ENCODE data around the gene EFR3B. TPM values are rescaled to one million over a fixed set of nuclear protein-coding genes. Genes with fewer than 3 reads are reported as not detected.

Gene EFR3B
- total and polyA plus RNA-seq, 4 donors: 14.4 to 47.6 (median 42.5) TPM

DNA sequence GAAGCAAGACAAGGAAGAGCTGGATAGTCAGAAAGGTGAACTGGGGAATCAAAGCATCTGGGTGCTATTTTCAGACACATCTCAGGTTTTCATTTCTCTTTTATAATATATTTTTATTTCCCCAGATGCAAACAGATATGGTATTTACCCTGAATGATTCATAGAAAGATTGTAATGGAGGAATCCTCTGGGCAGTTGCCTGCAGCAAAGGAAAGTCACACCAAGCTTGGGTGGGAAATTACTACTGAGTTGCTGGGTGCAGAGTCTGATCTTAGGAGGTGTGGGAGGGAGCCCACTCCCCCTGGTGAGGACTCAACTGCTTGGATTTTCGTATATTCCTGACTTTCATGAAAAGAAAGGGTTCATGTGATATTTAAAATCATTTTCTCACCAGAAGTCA is 2.1 kb downstream of the EFR3B start:
- WGBS (ENCODE audit: insufficient coverage): no CpG with 5 or more reads among the region's 1 CpG
- no peaks in the 10 kb centered on the region for H3K9me3 ChIP-seq (ENCODE audit: control insufficient read depth, insufficient read depth, low read length)
- H3K36me3 ChIP-seq (ENCODE audit: control insufficient read depth, insufficient read depth, low read length): peaks cover 6% of the 10 kb centered on the region
- H3K27ac ChIP-seq (ENCODE audit: low read depth, low read length): no peak overlapping the region
- H3K4me1 ChIP-seq (ENCODE audit: control insufficient read depth, insufficient read depth, low read length): peaks cover 34% of the 10 kb centered on the region
- H3K4me3 ChIP-seq (ENCODE audit: low read depth, low read length): no peak overlapping the region
- no peak for DNase-seq (ENCODE audit: low read depth in 4 of 6, low spot score in 6 of 6)
- no peaks in the 10 kb centered on the region for H3K27me3 ChIP-seq (ENCODE audit: control insufficient read depth, insufficient read depth, low read length)

DNA sequence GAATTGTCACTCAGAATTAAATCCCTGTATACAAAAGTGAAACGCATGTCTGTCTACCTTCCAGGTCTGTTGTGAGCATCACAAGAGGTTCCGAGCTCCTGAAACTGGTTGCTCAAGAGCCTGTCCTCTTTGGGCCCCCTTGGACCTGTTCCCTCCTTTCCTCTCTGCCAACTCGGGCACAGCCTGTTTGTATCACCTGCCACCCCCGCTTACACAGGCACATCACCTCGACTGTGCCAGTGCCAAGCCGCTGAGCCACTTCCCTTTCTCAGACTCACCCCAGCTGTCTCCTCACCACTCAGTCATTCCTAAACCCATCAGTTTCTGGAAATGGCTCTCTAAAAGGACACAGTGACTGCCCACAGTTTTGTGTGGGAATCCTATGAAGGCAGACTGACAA is 3.1 kb downstream of the EFR3B start:
- Histone ChIP-seq H3K27ac (ENCODE audit: low read depth, low read length) (no peak overlapping the region), H3K4me3 (ENCODE audit: low read depth, low read length) (no peak overlapping the region), H3K9me3 (ENCODE audit: control insufficient read depth, insufficient read depth, low read length) (no peaks in the 10 kb centered on the region), H3K36me3 (ENCODE audit: control insufficient read depth, insufficient read depth, low read length) (peaks cover 6% of the 10 kb centered on the region), H3K4me1 (ENCODE audit: control insufficient read depth, insufficient read depth, low read length) (peaks cover 34% of the 10 kb centered on the region), H3K27me3 (ENCODE audit: control insufficient read depth, insufficient read depth, low read length) (no peaks in the 10 kb centered on the region)
- no peak for DNase-seq (ENCODE audit: low read depth in 4 of 6, low spot score in 6 of 6)
- 83% methylated on average over 6 of the region's 6 CpGs for WGBS (ENCODE audit: insufficient coverage)

DNA sequence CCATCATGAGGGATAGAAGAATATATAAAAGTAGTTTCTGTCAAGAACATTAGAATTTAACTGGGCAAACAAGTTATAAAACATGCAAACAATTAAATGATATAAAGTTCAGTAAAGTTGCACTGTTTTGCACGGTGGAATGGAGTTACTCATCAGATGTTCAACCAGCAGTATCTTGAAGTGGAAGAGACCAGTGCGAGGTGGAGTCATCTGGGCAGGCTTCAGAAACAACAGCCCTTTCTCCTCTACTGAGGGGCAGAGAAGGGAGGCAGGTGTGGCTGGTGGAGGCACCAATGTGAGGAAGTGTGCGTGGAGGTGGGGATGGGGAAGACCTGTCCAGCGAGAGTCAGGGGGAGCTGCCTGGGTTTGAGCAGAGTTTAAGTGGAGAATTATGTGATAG is 7.5 kb downstream of the EFR3B start:
- Histone ChIP-seq H3K36me3 (ENCODE audit: control insufficient read depth, insufficient read depth, low read length) (peaks cover 6% of the 10 kb centered on the region), H3K4me1 (ENCODE audit: control insufficient read depth, insufficient read depth, low read length) (peaks cover 15% of the 10 kb centered on the region), H3K9me3 (ENCODE audit: control insufficient read depth, insufficient read depth, low read length) (no peaks in the 10 kb centered on the region), H3K27ac (ENCODE audit: low read depth, low read length) (no peak overlapping the region), H3K4me3 (ENCODE audit: low read depth, low read length) (no peak overlapping the region), H3K27me3 (ENCODE audit: control insufficient read depth, insufficient read depth, low read length) (no peaks in the 10 kb centered on the region)
- DNase-seq (ENCODE audit: low read depth in 4 of 6, low spot score in 6 of 6): no peak
- 100% methylated on average over 3 of the region's 4 CpGs for WGBS (ENCODE audit: insufficient coverage)

DNA sequence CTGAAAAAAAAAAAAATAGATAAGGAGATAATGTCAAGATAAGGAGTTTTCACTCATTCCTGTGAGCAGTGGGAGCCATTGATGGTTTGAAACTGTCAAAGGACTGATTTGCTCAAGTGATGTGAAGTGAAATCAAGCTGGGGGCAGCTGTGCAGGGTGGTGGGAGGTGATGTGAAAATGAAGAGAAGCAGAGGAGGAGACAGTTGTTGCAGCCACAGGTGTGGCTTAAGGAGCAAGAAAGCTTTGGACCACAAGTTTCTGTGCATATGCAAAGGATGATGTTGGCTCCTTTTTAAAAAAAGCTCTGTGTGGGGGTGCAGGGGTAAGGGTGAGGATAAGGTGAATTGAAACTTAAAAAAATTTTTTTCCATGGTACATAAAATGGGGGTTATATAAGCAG is 8.3 kb downstream of the EFR3B start:
- peaks cover 2% of the 10 kb centered on the region for H3K36me3 ChIP-seq (ENCODE audit: control insufficient read depth, insufficient read depth, low read length)
- H3K9me3 ChIP-seq (ENCODE audit: control insufficient read depth, insufficient read depth, low read length): no peaks in the 10 kb centered on the region
- no peak overlapping the region for H3K27ac ChIP-seq (ENCODE audit: low read depth, low read length)
- H3K4me1 ChIP-seq (ENCODE audit: control insufficient read depth, insufficient read depth, low read length): peaks cover 8% of the 10 kb centered on the region
- DNase-seq (ENCODE audit: low read depth in 4 of 6, low spot score in 6 of 6): no peak
- no peaks in the 10 kb centered on the region for H3K27me3 ChIP-seq (ENCODE audit: control insufficient read depth, insufficient read depth, low read length)
- no peak overlapping the region for H3K4me3 ChIP-seq (ENCODE audit: low read depth, low read length)

DNA sequence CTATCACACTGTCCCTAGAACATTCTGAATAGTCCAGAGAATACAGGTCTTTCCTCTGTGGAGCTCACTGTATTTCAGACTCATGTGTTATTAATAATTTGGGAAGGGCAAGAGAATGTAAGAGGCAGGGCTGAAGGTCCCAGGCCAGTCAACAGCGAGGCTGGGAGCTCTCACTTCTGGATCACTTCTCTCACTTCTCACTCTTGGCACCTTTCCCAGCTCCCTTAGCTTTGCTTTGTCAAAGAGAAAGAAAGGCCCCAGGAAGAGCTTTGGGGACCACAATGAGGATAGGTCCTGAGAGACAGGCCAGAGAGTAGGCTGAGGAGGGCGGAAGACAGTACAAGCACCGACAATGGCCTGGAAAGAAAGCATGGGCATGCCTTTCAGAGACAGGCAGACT is 11.2 kb downstream of the EFR3B start:
- peaks cover 16% of the 10 kb centered on the region for H3K4me1 ChIP-seq (ENCODE audit: control insufficient read depth, insufficient read depth, low read length)
- H3K9me3 ChIP-seq (ENCODE audit: control insufficient read depth, insufficient read depth, low read length): no peaks in the 10 kb centered on the region
- no peaks in the 10 kb centered on the region for H3K27me3 ChIP-seq (ENCODE audit: control insufficient read depth, insufficient read depth, low read length)
- WGBS (ENCODE audit: insufficient coverage): 66% methylated on average over 2 of the region's 3 CpGs
- DNase-seq (ENCODE audit: low read depth in 4 of 6, low spot score in 6 of 6): peak in 3 of 6 donors; percentile 33 to 64 (median 61)
- no peak overlapping the region for H3K4me3 ChIP-seq (ENCODE audit: low read depth, low read length)
- H3K27ac ChIP-seq (ENCODE audit: low read depth, low read length): no peak overlapping the region
- H3K36me3 ChIP-seq (ENCODE audit: control insufficient read depth, insufficient read depth, low read length): no peaks in the 10 kb centered on the region

DNA sequence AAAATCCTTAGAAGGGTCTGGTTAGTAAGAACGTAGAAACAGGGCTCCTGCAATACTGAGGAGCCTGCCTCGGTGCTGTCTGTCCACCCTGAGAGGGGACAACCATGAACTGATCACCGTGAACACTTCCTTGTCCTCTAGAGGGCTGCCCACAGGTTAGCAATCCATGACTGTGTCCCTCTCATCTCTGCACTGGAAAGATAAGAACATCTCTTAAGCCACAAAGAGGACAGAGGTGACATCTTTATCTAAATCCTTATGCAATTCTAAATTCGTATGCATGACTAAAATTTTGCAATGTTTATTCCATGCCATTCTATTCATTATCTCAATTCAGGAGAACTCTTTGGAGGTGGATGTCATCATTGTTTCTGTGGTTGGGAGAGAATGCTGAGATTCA is 12.8 kb downstream of the EFR3B start:
- WGBS (ENCODE audit: insufficient coverage): 79% methylated on average over 3 of the region's 4 CpGs
- no peak overlapping the region for H3K27ac ChIP-seq (ENCODE audit: low read depth, low read length)
- no peak for DNase-seq (ENCODE audit: low read depth in 4 of 6, low spot score in 6 of 6)

DNA sequence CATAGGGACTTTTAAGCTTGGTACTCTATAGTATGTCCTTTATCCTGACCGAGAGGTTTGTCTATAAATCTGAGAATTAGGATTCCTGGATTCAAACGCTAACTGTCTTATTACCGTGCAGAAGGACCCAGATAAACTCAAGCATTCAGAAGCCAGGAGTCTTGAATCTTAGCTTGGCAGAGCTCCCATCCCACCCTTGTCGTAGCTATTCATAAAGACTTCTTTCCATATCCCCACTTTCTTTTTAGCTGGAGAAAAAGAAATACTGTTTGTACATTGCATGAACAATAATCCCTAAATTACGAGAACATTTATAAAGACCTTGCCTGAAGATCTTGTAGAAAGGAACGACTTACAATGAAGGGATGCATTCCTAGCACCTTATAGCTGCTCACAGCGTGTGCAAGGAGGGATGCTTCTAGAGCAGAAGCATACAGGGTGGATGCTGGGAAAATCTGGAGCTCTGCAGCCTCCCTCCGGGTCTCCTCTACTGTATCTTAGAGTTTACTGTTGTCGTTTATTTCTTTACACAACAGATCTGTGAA is 13.6 kb downstream of the EFR3B start:
- H3K36me3 ChIP-seq (ENCODE audit: control insufficient read depth, insufficient read depth, low read length): no peaks in the 10 kb centered on the region
- H3K27ac ChIP-seq (ENCODE audit: low read depth, low read length): no peak overlapping the region
- DNase-seq (ENCODE audit: low read depth in 4 of 6, low spot score in 6 of 6): peak in 2 of 6 donors; percentile 55
- peaks cover 16% of the 10 kb centered on the region for H3K4me1 ChIP-seq (ENCODE audit: control insufficient read depth, insufficient read depth, low read length)
- 18% methylated on average over 2 of the region's 9 CpGs for WGBS (ENCODE audit: insufficient coverage)
- no peaks in the 10 kb centered on the region for H3K9me3 ChIP-seq (ENCODE audit: control insufficient read depth, insufficient read depth, low read length)
- H3K4me3 ChIP-seq (ENCODE audit: low read depth, low read length): no peak overlapping the region
- H3K27me3 ChIP-seq (ENCODE audit: control insufficient read depth, insufficient read depth, low read length): no peaks in the 10 kb centered on the region

More for the DNA sequence above, 12.8 kb downstream of the EFR3B start:
- Histone ChIP-seq H3K4me1 (ENCODE audit: control insufficient read depth, insufficient read depth, low read length) (peaks cover 16% of the 10 kb centered on the region), H3K4me3 (ENCODE audit: low read depth, low read length) (no peak overlapping the region), H3K27me3 (ENCODE audit: control insufficient read depth, insufficient read depth, low read length) (no peaks in the 10 kb centered on the region), H3K36me3 (ENCODE audit: control insufficient read depth, insufficient read depth, low read length) (no peaks in the 10 kb centered on the region), H3K9me3 (ENCODE audit: control insufficient read depth, insufficient read depth, low read length) (no peaks in the 10 kb centered on the region)

DNA sequence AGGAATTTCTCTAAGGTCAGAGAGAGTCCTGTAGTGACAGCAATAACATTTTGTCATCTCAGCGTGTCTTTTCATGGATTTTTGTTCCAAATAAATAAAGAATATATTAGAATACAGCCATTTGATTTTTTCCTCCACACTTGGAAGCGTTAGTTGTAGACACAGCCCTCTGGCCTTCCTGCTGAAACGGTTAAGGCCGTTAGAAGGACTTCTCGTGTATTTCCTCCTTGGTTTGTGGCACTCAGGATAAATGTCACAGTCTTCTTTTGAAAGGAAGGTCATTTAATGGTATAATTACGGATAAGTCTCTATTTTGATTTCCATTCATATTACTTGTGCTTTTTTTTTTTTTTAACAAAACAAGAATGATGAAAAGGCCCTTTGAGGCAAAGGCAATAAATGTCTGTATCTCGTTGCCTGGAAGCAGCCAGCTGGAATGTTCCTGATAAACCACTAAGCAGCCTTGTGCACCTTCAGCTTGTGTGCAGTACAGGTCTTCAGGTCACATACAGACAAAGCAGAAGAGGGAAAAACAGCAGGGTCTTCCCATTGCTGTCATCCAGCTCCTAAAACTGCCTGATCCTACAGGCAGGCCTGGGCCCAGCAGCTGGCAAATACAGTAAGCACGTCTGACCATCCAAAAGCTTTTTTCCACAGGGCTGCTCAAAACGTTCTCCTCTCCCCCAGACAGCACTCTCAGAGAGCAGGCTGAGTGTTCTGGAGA is 14.4 kb downstream of the EFR3B start:
- Histone ChIP-seq H3K4me1 (ENCODE audit: control insufficient read depth, insufficient read depth, low read length) (peaks cover 18% of the 10 kb centered on the region), H3K4me3 (ENCODE audit: low read depth, low read length) (no peak overlapping the region), H3K9me3 (ENCODE audit: control insufficient read depth, insufficient read depth, low read length) (no peaks in the 10 kb centered on the region), H3K36me3 (ENCODE audit: control insufficient read depth, insufficient read depth, low read length) (no peaks in the 10 kb centered on the region), H3K27me3 (ENCODE audit: control insufficient read depth, insufficient read depth, low read length) (no peaks in the 10 kb centered on the region), H3K27ac (ENCODE audit: low read depth, low read length) (no peak overlapping the region)
- 31% methylated on average over 2 of the region's 9 CpGs for WGBS (ENCODE audit: insufficient coverage)
- DNase-seq (ENCODE audit: low read depth in 4 of 6, low spot score in 6 of 6): peak in 1 of 6 donors; percentile 78

DNA sequence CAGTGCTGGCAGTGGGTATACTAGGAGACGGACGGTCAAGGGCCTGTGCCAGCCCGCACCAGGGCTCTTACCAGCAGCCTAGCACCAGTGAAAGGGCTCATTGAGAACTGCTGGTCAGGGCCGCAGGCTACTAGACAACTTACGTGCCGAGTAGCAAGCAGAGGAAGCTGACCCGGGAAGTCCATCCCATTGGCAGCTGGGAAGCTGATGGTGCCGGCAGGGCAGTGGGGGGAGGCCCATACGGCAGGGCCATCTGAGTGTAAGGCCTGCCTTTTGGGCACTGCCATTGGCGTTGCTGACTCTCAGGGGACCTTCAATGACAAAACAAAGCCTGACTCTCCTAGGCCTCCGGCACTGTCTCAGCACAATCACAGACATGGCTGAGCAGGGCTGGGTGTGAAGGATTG is 20.6 kb downstream of the EFR3B start:
- Histone ChIP-seq H3K9me3 (ENCODE audit: control insufficient read depth, insufficient read depth, low read length) (peaks cover 2% of the 10 kb centered on the region), H3K27ac (ENCODE audit: low read depth, low read length) (peak overlapping the region; percentile 82), H3K4me1 (ENCODE audit: control insufficient read depth, insufficient read depth, low read length) (peaks cover 36% of the 10 kb centered on the region), H3K36me3 (ENCODE audit: control insufficient read depth, insufficient read depth, low read length) (no peaks in the 10 kb centered on the region), H3K27me3 (ENCODE audit: control insufficient read depth, insufficient read depth, low read length) (no peaks in the 10 kb centered on the region), H3K4me3 (ENCODE audit: low read depth, low read length) (no peak overlapping the region)
- peak in 3 of 6 donors; percentile 72 to 93 (median 91) for DNase-seq (ENCODE audit: low read depth in 4 of 6, low spot score in 6 of 6)
- WGBS (ENCODE audit: insufficient coverage): 15% methylated on average over 9 of the region's 11 CpGs

Measured in spinal cord (tissue), 10 donors.